CD1c-positive myeloid dendritic cell (primary cell): ENCODE data around the gene FYN.
A peak's percentile ranks its signal among the peaks of the same experiment; 100 is the strongest.

Source experiments
- DNase-seq: peaks from one replicate; pipeline ENCODE4 v3.0.0-alpha.2; 2016; ENCODE audit errors: extremely low spot score

Gene FYN

DNA sequence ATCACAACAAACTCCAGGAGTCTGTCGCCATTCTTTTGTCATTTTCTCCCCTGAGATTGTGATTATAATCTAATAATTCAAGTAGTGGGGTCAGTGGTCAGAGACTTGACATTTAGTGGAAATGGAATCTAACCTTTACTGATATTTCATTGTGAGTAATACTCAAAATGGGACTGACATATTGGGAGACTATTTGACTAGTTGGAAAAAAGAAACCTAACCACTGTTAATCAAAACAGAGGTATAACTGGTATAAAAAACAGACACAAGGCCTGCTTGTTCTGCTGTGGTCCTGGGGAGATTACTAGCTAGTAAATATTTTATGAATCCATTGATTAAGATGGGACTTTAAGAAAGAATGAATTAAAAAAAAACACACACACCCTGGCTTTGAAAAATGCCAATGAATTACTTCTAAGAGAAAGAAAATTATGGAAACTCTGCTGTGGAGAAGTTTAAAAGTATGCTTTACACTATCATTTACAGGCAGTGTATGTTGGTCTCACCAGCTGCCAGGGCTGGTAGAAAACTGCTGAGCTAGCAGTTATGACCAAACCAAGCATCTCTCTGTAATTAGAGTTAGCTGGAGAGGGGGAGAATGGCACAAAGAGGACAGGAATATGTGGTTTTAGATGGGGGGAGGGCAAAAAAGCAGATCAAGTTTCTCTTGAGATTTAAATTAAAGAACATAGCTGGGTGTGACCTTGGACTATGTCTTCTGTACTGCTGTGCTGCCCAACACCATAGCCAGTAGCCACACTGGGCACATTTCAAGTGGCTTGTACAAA lies 103.7 kb downstream of the FYN start:
- no peak for DNase-seq

DNA sequence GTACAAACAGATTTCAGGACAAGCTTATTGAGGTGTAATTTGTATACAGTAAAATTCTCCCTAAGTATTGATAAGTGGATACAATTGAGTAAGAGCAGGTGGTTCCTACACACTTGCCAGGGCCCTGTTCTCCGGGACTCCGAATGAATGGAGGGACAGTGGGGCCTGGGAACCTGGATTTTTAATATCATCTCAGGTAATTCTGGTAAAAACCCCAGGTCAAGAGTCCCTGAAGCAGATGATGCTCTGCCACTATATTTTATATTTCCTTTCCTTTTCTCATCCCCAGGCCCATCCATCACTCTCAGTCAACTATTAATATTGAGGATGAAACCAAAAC lies 104.9 kb downstream of the FYN start:
- no peak for DNase-seq

DNA sequence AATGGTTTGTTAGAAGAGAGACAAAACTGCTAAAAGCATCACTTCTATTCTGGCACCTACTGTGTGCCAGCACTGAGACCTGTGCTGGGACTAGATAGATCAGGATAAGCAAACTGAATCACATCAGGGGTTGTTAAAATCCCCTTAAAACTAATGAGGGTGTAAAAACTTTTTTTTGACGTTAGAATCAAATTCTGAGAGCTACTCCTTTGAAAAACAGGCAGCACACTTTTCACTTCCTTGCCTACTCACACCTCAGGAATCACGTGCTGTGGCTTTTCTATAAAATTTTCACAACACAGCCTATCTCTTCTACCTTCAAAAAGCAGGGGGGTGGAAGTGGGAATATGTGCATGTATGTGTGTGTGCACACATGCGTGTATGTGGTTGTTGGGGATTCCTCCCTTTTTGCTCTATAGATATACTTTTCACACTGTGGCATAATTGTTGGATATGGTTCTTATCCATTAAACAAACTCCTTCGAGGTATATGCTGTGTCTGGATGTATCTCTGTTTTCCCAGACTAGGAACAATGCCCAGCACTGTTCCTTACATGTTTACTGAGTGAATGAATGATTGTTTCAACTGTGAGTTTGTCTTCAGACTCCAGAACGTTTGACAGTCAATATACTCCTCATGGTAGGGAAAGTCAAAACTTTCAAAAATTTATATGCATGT lies 105.4 kb downstream of the FYN start:
- no peak for DNase-seq

- no peak for DNase-seq
These were observed 106.9 kb downstream of the FYN start for GRCh38 chr6:111766201-111766857.

DNA sequence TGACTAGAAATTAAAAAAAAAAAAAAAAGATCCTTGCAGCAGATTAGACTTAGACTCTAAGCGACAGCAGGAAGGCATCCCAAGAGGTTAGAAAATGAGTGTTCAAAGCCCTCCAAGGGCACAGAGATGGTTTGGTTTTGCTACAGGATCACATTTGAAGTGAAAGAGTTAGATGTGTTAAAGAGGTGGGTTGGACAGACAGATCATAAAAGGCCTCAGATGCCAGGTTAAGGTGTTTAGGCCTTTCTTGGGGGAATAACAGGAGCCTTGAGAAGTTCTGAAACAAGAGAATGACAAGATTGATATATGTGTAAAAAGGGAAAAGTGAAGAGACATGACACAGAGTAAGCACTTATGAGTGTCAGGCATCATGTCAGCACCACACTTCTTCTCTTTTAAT lies 107.5 kb downstream of the FYN start:
- DNase-seq, result no peak

DNA sequence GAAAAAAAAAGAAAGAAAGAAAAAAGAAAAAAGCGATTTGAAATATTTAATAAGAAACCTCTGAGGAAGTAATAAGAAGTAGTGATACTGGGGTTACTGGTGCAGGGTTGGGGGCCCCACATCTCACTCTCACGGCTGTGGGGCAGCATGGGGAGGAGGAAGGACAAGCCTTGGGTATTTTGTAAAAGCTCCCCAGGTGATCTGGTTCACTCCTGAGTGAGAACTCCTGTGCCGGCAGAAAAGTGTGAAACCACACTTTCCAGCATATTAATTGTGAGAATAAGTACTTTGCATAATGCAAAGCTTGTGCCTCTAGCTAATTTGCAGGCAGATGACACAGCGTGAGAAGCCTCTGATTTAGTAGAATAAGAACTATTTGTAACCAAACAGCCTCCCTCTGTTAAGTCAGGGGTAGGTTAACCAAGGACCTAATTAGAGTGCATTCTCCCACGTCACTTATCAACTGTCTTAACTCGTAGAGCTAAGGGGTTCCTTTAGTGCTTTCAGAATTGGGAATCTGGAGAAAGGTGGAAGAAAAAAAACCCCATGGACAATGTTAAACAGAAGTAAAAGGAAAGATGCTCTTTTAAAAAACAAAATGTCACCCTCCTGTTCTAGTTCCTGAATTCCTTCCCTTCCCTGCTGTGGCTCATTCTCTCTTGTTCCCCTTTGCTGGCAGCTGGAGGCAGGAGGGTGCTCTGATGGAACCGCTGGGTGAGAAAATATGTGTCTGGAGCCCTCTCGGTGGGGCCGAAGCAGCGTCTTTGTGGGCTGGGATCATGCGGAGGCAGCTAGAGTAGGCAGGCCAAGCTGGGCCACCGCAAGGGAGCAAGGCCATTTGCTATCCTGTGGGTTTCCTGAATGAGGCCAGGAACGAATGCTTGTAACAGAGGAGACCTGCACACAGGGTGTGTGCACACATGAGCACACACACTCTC lies 108.7 kb downstream of the FYN start:
- DNase-seq, result peak; percentile 35

GRCh38 chr6:111763381-111763780 lies 109.9 kb downstream of the FYN start:
- no peak for DNase-seq

DNA sequence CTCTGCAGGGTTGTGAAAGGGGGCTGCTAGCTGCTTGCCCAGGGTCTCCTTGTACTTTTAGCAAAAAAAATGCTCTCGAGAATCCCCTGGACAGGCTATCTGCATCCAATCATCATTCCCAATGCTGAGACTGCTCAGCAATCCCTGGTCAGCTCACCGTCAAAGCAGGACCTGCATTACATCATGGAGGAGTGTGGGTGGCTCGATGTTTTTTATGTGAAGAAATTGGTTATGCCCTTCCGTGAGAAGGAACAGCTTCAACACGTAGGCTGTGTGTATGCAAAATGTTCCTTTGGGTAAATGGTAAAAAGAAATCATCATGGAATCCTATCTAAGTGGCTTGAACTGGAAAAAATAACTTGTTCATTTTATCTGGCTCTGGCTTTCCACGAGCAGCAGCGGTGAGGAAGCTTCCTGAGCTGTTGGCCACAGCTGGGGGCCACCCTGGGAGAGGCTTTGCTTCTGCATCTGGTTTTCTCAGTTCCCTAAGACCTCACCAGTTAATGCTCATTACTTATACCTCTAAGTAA lies 111.4 kb downstream of the FYN start:
- peak; percentile 70 for DNase-seq

DNA sequence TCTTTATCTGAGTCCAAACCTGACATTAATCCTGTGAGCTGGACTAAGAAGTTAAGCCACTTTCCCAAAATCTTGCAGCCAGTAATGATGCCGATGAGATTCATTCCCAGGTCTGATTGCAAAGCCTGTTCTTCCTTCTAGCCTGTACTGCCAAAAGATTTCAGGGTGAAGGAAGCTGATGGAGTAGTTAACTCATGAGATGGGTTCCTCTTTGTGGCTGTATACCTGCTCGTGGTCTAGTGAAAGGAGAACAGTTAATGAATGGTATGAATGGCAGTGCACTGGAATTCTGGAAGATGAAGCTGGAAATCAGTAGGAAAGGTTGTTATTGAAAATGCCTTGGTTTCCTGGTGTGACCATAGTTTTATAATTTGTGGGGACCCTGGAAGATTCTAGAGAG lies 112.0 kb downstream of the FYN start:
- DNase-seq, result no peak

DNA sequence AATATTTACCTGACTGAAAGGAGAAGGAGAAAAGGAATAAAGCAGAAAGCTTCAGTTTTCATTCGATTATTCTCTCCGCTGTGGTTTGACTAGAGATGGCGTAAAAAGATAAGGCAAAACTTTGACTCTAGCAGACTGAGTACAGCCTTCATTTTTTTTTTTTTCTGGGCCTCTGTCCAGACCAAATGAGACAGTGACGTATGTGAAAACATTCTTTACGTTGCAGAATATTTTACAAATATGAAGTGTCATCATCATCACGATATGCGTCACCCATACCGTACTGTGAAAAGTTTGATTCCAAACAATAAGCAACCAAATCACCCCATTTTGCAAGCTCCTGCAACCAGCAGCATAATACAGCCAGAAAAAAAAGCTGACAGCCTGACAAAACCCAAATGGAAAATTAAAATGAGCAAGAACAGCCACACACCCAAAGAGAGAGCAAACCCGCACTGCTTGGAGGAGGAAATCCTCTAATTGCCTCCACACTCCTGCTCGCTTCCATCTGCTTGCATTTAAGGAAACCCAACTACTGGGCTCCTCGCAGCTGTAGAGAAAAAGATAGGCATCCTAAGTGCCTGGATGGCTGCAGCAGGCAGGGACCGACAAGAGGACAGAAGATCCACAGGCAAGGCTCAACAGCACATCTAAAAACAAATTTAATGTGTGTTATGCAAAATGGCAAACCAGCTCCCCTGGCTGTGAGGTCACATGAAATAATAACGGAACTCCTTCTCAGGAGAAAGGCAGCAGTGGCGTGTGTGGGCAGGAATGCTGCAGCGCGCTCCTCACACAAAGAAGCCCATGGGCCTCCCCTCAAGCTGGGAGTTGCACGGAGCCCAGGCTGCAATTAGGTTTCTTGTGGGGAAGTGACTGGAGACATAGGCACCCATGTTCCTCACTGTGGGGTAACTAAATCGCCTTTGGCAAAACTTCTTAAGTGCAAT lies 113.1 kb downstream of the FYN start:
- peak; percentile 56 for DNase-seq

DNA sequence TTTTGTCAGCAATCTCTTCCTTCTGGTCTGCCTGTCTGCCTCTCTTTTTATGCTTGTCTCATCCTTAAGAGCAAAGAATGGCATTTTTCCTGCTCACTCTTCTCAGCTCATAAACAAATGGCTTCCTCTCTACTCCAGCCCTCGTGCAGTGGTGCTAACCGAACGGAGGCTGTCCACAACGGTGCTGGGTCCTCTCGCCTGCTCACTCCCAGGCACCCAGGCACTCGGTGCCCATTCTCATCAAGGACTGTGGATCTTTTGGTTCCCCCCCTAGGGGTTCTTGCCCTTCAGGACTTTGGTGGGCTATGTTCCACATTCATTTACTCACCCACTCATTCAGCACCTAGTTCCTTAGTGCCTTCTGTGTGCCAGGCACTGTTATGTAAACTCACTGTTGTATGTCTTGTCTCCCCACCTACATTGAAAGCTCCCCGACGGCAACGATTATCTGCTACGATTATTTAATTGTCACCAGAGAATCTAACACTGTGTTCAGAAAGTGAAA lies 113.9 kb downstream of the FYN start:
- DNase-seq, result no peak

DNA sequence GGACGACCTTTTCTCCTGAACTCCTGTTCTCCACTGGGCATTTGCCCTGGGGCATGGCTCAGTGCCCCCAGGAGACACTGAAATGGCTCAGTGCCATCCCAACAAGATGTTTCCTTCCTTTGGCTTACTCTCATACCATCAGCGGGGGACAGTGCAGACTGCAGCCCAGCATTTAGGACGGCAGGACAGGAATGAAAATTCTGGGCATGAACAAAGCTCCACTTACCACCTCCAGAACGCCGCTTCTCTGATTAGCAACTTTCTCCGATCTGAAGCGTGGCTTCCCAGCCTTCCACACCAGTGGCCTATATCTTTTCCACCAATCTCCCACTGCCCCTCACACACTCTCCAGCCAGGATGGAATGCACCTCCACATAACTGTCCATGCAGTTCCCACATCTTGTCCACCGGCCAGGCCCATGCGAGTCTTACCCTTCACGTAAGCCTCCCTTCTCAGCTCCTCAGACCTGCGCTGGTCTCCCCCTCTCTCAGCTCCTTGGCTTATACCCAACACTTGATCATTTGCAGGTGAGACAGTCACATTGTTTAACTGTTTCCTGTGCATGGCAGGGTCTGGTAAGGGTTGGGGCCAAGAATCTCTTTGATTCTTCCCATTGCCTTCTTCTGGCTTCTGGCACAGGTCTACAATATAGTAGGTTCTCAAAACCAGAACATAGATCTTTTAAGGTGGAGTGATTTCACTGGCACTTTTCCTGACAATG lies 114.5 kb downstream of the FYN start:
- DNase-seq, result no peak

DNA sequence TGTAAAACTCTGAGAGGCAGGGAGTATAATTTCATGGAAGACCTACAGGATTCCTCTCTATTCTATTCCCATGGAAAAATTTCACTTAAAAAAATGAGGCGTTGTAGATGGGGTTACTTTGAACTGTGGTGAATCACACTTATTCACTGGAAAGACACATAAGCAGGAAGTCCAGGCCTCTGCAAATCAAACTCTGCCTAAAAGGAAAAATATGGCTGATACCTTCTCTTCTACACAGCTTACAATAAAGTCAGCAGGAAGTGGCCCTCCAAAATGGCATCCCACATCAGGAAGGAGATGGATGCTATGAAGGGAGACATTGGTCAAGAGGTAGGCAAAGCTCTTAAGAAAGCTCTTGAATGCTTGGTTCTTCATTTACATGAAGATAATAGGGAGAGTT lies 115.9 kb downstream of the FYN start:
- DNase-seq, result peak; percentile 35

DNA sequence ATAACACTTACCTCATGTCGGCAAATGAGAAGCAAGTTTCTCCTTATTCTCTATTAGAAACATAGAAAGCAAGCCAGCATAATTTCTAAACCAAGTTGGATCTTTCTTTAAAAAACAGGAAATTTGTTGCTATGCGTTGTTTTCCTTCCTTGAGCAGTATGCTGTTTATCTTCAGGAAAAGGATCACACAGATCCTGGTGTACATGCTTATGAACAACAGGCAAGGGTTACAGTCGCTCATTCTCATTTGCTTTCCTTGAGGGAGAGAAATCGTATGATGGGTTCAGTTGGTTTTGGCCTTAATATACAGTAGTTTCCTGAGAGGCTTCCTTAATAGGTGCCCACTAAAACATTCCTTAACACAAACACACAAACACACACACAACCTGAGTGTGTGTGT lies 118.8 kb downstream of the FYN start:
- DNase-seq, result no peak

GRCh38 chr6:111753573-111753972 lies 119.7 kb downstream of the FYN start:
- DNase-seq, result no peak

DNA sequence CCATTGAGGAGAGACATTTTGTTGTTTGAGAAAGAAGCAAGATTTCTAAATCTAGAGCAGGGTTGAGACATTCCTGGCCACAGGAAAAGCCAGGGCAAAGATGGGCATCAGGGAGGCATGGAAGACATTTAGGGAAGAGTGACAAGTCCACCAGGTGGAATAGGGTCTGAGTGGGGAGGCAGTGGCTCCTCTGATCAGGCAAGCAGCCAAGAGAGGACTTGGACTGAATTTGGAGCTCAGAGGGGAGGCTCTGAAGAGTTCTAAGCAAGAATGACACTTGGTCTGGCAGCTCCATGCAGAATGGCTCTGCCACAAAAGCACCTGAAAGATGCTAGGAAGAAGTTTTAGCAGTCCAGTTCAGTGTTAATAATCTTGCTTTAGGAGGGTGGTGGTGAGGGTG lies 120.8 kb downstream of the FYN start:
- no peak for DNase-seq

- DNase-seq, result peak; percentile 33
These were observed 122.2 kb downstream of the FYN start for GRCh38 chr6:111750753-111751673.

- no peak for DNase-seq
These were observed 123.1 kb downstream of the FYN start for GRCh38 chr6:111750153-111750552.

DNA sequence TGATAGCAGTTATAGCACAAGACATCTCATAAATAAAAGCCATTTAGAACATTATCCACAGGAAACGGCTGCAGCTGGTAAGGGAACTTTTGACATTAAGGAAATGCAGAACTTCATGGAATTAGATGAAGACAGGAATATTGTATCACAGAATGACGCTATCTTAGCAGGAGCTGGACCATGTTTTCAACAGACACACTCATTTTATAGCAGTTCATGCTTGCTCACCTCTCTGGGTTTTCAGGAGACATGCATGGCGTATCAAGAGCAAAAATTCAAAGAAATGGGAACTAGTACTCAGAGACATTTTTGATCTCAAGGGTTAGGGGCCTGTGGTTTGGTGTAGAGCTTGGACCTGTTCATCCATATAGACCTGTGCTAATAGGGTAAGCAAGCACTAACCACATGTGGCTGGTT lies 125.0 kb downstream of the FYN start:
- no peak for DNase-seq
